ENCODE results near the gene C10orf71.

- TF ChIP-seq CTCF (IDR thresholded peaks at IDR 0.05) (no peak), POLR2A (IDR thresholded peaks at IDR 0.05) (no peak), POLR2AphosphoS5 (IDR thresholded peaks at IDR 0.05) (no peak)
Measured at GRCh38 chr10:49283491-49283890, 15.5 kb upstream of the C10orf71 start.

Measured in breast epithelium (tissue), 3 donors.